A673 (cell line): ENCODE results near the gene P3H4.
"Not testable (repeated sequence)": the region's sequence is repeated elsewhere in the genome, so short reads cannot be mapped to it uniquely, and the experiment has no call there.

Experiments
- EZH2 ChIP-seq: fragments of 200-600 bp; sonication (generic); IDR thresholded peaks from 2 replicates; pipeline ENCODE4 v1.6.1; 2017; ENCODE audit warnings: borderline replicate concordance, low read depth, mild to moderate bottlenecking, mixed read lengths, antibody characterized with exemption, low read length; ENCODE audit not compliant: poor library complexity, severe bottlenecking
- TF ChIP-seq, protein P1 (sequence below): fragments of 300-800, 200-600 bp; sonication (generic); conservative IDR thresholded peaks from 2 replicates; pipeline ENCODE4 v1.5.1; 2017; ENCODE audit warnings: low read depth, mild to moderate bottlenecking, antibody characterized with exemption, low read length, moderate library complexity, mixed read lengths

DNA sequence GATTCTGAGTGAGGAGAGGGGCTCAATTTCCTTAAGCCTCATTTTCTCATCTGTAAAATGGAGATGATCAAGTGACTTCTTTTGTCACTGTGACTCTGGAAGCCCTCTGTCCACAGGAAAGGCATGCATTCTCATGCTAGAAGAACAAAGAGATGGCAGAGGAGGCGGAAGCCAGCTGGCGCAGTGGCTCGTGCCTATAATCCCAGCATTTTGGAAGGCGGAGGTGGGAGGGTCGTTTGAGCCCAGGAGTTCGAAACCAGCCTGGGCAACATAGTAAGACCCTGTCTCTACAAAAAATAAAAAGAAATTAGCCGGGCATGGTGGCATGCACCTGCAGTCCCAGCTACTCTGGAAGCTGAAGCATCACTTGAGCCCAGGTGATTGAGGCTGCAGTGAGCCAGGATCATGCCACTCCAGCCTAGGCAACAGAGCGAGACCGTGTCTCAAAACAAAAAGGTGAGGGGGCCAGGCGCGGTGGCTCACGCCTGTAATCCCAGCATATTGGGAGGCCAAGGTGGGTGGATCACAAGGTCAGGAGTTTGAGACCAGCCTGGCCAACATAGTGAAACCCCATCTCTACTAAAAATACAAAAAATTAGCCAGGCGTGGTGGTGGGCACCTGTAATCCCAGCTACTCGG, 35.4 kb downstream of the P3H4 start:
- TF ChIP-seq, protein P1, sequence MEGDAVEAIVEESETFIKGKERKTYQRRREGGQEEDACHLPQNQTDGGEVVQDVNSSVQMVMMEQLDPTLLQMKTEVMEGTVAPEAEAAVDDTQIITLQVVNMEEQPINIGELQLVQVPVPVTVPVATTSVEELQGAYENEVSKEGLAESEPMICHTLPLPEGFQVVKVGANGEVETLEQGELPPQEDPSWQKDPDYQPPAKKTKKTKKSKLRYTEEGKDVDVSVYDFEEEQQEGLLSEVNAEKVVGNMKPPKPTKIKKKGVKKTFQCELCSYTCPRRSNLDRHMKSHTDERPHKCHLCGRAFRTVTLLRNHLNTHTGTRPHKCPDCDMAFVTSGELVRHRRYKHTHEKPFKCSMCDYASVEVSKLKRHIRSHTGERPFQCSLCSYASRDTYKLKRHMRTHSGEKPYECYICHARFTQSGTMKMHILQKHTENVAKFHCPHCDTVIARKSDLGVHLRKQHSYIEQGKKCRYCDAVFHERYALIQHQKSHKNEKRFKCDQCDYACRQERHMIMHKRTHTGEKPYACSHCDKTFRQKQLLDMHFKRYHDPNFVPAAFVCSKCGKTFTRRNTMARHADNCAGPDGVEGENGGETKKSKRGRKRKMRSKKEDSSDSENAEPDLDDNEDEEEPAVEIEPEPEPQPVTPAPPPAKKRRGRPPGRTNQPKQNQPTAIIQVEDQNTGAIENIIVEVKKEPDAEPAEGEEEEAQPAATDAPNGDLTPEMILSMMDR = not testable (repeated sequence)
- not testable (repeated sequence) for TF ChIP-seq EZH2
